ENCODE results near the gene AHRR. TPM values are rescaled to one million over a fixed set of nuclear protein-coding genes. Genes with fewer than 3 reads are reported as not detected.

AHRR gene
- total and polyA plus RNA-seq, 2 of the 4 experiments (the other 2 are of a cell fraction): 15.6 to 37.1 TPM

DNA sequence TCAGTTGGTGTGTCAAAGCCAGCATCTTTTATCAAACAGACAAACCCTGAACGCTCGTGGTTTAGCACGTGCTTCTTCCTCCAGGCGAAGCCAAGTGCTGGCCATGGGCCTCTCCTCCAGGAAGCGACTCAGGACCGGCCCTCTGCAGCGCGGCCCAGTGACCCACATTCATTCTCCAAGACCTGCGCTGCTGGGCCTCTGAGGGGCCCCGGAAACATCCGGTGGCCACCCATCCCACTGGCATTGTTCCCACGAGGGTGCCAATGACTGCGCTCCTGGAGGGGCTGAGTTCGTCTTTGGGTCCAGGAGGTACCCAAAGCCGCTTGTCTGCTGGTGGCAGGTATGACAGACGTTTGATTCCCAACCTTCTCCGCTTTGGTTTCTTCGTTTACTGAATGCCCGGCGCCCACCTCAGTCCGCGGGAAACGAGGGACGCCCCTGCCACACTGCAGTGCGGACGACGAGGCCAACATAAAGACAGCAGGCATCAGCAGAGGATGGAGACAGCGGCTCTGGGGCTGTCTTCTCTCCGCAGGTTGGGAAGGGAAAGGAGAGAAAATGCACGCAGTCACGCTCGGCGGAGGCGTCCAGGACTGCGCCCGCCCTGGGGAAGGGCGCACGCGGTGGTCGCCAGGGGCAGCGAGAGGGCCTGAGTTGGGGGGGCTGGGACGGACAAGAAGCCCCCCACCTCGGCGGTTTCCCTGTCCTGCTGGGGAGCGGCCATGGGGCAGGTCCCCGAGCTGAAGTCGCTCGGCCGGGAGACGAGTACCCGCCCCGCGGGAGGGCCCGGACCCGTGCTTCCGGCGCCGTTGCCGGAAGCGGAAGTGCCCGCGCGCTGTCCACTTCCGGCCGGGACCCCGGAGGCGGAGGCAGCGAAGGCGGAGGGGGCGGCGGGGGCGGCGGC, 121.1 kb downstream of the AHRR start, which contains the start of gene EXOC3 (continued):
- TF ChIP-seq MXI1 (IDR thresholded peaks at IDR 0.05; ENCODE audit: borderline replicate concordance, low read depth, low read length) (no peak; the same call in none of the 2 replicates), MAFK (IDR thresholded peaks at IDR 0.05; ENCODE audit: low read depth, low read length) (no peak), RFX5 (IDR thresholded peaks at IDR 0.05; ENCODE audit: low read depth, low read length) (no peak)
